OCI-LY1 (cell line): ENCODE results near the gene BCL2.

Source experiments
- H2AFZ ChIP-seq: fragments of 200-600 bp; sonication (generic), shearing (Covaris generic); 2 replicates; pipeline ENCODE4 v1.6.0; 2014; ENCODE audit warnings: antibody characterized with exemption, mild to moderate bottlenecking, low read length
- H3F3A ChIP-seq: fragments of 200-600 bp; sonication (generic), shearing (Covaris generic); 2 replicates; pipeline ENCODE4 v1.6.0; 2014; ENCODE audit warnings: mild to moderate bottlenecking, antibody characterized with exemption, low read length, moderate library complexity; ENCODE audit not compliant: insufficient read depth
- H3K27ac ChIP-seq: fragments of 200-600 bp; sonication (generic); 2 replicates; pipeline ENCODE4 v1.5.1; 2014; ENCODE audit warnings: low read length, mixed run types, mild to moderate bottlenecking, low read depth; ENCODE audit not compliant: poor library complexity, severe bottlenecking
- H3K27me3 ChIP-seq: fragments of 200-600 bp; sonication (generic); 2 replicates; pipeline ENCODE4 v1.6.0; 2014; ENCODE audit warnings: antibody characterized with exemption, mild to moderate bottlenecking, low read length, moderate library complexity; ENCODE audit not compliant: insufficient read depth
- H3K36me3 ChIP-seq: fragments of 200-600 bp; sonication (generic); 2 replicates; pipeline ENCODE4 v1.6.1; 2014; ENCODE audit warnings: mild to moderate bottlenecking, antibody characterized with exemption, low read length, moderate library complexity, mixed read lengths; ENCODE audit not compliant: insufficient read depth
- H3K4me1 ChIP-seq: fragments of 200-600 bp; sonication (generic); 2 replicates; pipeline ENCODE4 v1.5.1; 2014; ENCODE audit warnings: mild to moderate bottlenecking, low read length, moderate library complexity; ENCODE audit not compliant: insufficient read depth, severe bottlenecking
- H3K4me2 ChIP-seq: fragments of 200-600 bp; sonication (generic), shearing (Covaris generic); 2 replicates; pipeline ENCODE4 v1.6.1; 2014; ENCODE audit warnings: low read length
- H3K4me3 ChIP-seq: fragments of 200-600 bp; sonication (generic); 2 replicates; pipeline ENCODE4 v1.5.1; 2014; ENCODE audit warnings: low read length, low read depth, mild to moderate bottlenecking, mixed read lengths; ENCODE audit not compliant: poor library complexity, severe bottlenecking
- H3K79me2 ChIP-seq: fragments of 200-600 bp; shearing (Covaris generic); 2 replicates; pipeline ENCODE4 v1.6.1; 2016; ENCODE audit warnings: mixed run types, low read length, mixed read lengths; ENCODE audit not compliant: insufficient read depth
- H3K9ac ChIP-seq: fragments of 200-600 bp; sonication (generic), shearing (Covaris generic); 2 replicates; pipeline ENCODE4 v1.6.1; 2014; ENCODE audit warnings: mild to moderate bottlenecking, low read length, mixed read lengths
- H3K9me2 ChIP-seq: fragments of 200-600 bp; sonication (generic), shearing (Covaris generic); 2 replicates; pipeline ENCODE4 v1.6.1; 2014; ENCODE audit warnings: low read depth, mild to moderate bottlenecking, low read length, mixed read lengths
- H3K9me3 ChIP-seq: fragments of 200-600 bp; shearing (Covaris generic); 2 replicates; pipeline ENCODE4 v1.6.1; 2014; ENCODE audit warnings: low read length, mixed read lengths
- H4K20me1 ChIP-seq: fragments of 200-600 bp; sonication (generic), shearing (Covaris generic); 2 replicates; pipeline ENCODE4 v1.6.0; 2016; ENCODE audit warnings: mild to moderate bottlenecking, low read length; ENCODE audit not compliant: insufficient read depth
- CTCF ChIP-seq: fragments of 200-600 bp; sonication (generic), shearing (Covaris generic); IDR thresholded peaks from 2 replicates; pipeline ENCODE4 v1.5.1; 2017; ENCODE audit warnings: mild to moderate bottlenecking, antibody characterized with exemption, low read length, moderate library complexity, mixed read lengths
- EZH2 ChIP-seq: fragments of 200-600 bp; sonication (generic), shearing (Covaris generic); IDR thresholded peaks from 2 replicates; pipeline ENCODE4 v1.8.0; 2017; ENCODE audit warnings: borderline replicate concordance, mixed run types, mild to moderate bottlenecking, antibody characterized with exemption, low read length, moderate library complexity, mixed read lengths

Gene BCL2

GRCh38 chr18:63283305-63284094, 36.1 kb downstream of the BCL2 start:
- Histone ChIP-seq H3K9ac (peak overlapping the region; percentile 43; the same call in 1 of the 2 replicates), H3F3A (no peaks in the 10 kb centered on the region), H3K27me3 (no peaks in the 10 kb centered on the region), H3K27ac (peak overlapping the region; percentile 80), H3K4me1 (peaks cover 96% of the 10 kb centered on the region), H3K9me3 (no peaks in the 10 kb centered on the region), H3K79me2 (peaks cover 98% of the 10 kb centered on the region), H2AFZ (no peak overlapping the region), H3K4me2 (peak overlapping the region; percentile 56), H4K20me1 (no peaks in the 10 kb centered on the region), H3K36me3 (peaks cover 95% of the 10 kb centered on the region), H3K9me2 (no peaks in the 10 kb centered on the region), H3K4me3 (peak overlapping the region; percentile 22)
- TF ChIP-seq EZH2 (no peak), CTCF (no peak)

GRCh38 chr18:63282793-63283192, 36.8 kb downstream of the BCL2 start:
- H3K9me2 ChIP-seq, result no peaks in the 10 kb centered on the region
- no peak overlapping the region for H3K4me3 ChIP-seq
- no peaks in the 10 kb centered on the region for H3K9me3 ChIP-seq
- H3F3A ChIP-seq, result no peaks in the 10 kb centered on the region
- H3K79me2 ChIP-seq, result peaks cover 98% of the 10 kb centered on the region
- no peaks in the 10 kb centered on the region for H3K27me3 ChIP-seq
- peak overlapping the region; percentile 80 for H3K27ac ChIP-seq
- H2AFZ ChIP-seq, result no peak overlapping the region
- peaks cover 96% of the 10 kb centered on the region for H3K4me1 ChIP-seq
- peaks cover 95% of the 10 kb centered on the region for H3K36me3 ChIP-seq
- TF ChIP-seq EZH2 (no peak), CTCF (no peak)
- peak overlapping the region; percentile 43; the same call in 1 of the 2 replicates for H3K9ac ChIP-seq
- H3K4me2 ChIP-seq, result peak overlapping the region; percentile 56; the same call in 1 of the 2 replicates
- H4K20me1 ChIP-seq, result no peaks in the 10 kb centered on the region

GRCh38 chr18:63273222-63273927, 46.2 kb downstream of the BCL2 start:
- H3K27me3 ChIP-seq, result no peaks in the 10 kb centered on the region
- H3K27ac ChIP-seq, result no peak overlapping the region
- no peak overlapping the region for H3K9ac ChIP-seq
- H3K4me3 ChIP-seq, result no peak overlapping the region
- H2AFZ ChIP-seq, result no peak overlapping the region
- no peak for TF ChIP-seq CTCF
- no peak for TF ChIP-seq EZH2
- H3K36me3 ChIP-seq, result peaks cover 57% of the 10 kb centered on the region
- peaks cover 41% of the 10 kb centered on the region for H3K4me1 ChIP-seq
- peaks cover 85% of the 10 kb centered on the region for H3K79me2 ChIP-seq
- no peaks in the 10 kb centered on the region; the same call in 1 of the 2 replicates for H4K20me1 ChIP-seq
- no peak overlapping the region; the same call in 1 of the 2 replicates for H3K4me2 ChIP-seq
- no peaks in the 10 kb centered on the region for H3K9me2 ChIP-seq
- H3K9me3 ChIP-seq, result no peaks in the 10 kb centered on the region
- H3F3A ChIP-seq, result no peaks in the 10 kb centered on the region
